ENCODE results near the gene MRPL58.

GRCh38 chr17:74979408-74980146, 32.9 kb upstream of the MRPL58 start:
- no peak for TF ChIP-seq CTCF (IDR thresholded peaks at IDR 0.05)
- TF ChIP-seq EZH2 (IDR thresholded peaks at IDR 0.05): no peak
- TF ChIP-seq EZH2phosphoT487 (IDR thresholded peaks at IDR 0.05): no peak
